Mesenteric fat pad (tissue), 1 donor: ENCODE measurements around the gene CCDC102A. TPM values are rescaled to one million over a fixed set of nuclear protein-coding genes. Genes with fewer than 3 reads are reported as not detected.
A peak's percentile ranks its signal among the peaks of the same experiment; 100 is the strongest.

Source experiments
- DNase-seq: peaks from one replicate; pipeline ENCODE4 v3.0.0-alpha.2; 2020; ENCODE audit warnings: low spot score
- total RNA-seq: library from RNA; stranded (reverse); fragmentation: NEBNext Ultra II Directional; extraction: Animal tissue kit (Norgen Biotek cat#: 25700); gene quantifications from one replicate; pipeline ENCODE4 v1.2.1, GENCODE V29; 2021
- donor health status: DM: yes; HTN: yes; CAD: no.

CCDC102A gene
- total RNA-seq, 1 donor from 2014 or later, result 5.0 TPM

DNA sequence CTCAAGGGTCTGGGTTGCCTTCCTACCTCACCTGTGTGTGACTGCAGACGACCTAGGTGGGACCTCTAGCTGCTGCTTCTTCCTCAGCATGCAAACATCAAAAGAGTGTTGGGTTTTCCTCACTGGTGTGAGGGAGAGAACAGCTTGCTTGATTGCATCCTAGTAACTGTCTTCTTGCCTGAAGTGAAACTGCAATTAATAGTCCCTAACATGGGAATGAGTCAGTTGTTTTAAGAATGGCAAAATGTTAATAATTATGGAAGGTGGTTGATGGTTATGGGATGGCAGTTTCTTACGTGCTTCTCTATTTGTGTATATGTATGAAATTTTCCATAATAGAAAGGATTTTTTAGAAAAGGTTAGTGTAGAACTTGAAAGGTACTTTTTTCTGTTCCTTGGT, 68.0 kb downstream of the CCDC102A start:
- no peak for DNase-seq

DNA sequence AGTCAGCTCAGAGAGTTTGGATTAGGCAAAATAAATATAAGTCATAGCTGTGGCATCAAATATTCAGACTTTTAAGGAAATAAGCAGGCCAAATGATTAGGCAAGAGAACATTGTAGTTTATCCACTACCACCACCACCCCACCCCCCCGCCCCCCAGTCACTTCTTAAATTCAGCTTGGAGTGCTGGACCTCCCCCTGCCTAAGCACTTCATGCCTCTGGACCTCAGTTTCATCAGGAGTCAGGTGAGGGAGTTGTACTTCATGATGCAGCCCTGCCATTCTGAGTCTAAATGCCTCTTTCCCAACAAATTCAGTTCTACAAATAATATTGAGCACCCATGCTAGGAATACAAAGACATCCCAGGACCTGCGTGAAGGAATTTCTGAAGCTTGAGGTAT, 71.8 kb downstream of the CCDC102A start:
- no peak for DNase-seq

DNA sequence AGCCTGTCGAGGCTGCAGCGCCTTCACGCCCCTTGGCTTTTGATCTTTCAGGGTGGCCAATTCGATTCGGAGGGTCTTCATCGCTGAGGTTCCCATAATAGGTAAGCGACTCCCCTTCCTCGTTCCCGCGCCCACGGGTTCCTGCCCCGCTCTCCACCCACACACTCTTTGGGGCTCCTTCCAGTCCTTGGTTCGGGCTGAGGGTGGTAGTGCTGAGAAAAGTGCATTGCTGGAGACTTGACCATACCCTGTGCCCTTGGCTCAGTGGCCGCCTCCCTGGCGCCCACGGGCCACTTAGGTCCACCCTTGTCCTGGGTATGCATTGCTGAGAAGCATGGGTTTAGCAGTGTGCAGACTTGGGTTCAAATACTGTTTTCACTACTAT, 73.4 kb downstream of the CCDC102A start:
- no peak for DNase-seq

DNA sequence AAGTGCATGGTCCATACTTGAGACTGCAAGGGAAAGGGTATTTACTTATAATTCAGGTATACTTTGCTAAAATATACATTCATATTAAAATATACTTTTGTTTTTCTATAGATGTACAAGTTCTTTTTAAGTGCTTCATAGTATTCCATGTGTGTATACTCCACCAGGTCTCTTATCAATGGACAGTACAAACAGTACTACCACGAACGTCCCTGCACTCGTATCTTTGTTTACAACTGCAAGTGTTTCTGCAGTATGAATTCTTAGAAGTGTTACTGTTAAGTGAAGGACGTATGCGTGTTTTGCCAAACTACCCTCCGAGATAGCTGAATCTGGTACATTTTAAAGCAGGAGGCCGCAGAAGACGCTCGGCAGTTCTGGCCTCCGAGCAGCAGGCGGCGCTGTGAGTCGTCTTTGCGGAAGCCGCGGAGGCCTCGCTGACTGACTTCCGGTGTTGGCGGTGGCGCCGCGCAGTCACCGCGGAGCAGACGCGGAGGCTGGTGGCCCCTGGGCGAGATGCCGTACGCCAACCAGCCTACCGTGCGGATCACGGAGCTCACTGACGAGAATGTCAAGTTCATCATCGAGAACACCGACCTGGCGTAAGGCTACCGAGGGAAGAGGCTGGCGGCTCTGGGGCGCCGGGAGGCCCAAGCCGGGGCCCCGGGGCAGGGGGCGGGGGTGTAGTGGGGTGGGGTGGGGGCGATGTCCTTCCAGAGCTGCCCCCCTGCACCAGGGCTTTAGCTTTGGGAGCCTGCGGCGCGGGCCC, 74.0 kb downstream of the CCDC102A start, which contains the start of gene POLR2C:
Gene POLR2C, plus strand, starts transcription at position 471 of the 769 bp plus-strand sequence. Its CDS starts 46 bp downstream, at position 517.
- peak; percentile 96 for DNase-seq

Other genes with a start within 250 kb of the CCDC102A start
- gene CCL22, start 177.8 kb downstream of the CCDC102A start, total RNA-seq, result not detected
- 14.6 TPM for gene CX3CL1, start 164.1 kb downstream of the CCDC102A start, total RNA-seq
- gene CCL17, start 131.8 kb downstream of the CCDC102A start, total RNA-seq, result not detected
- gene CIAPIN1, start 89.2 kb downstream of the CCDC102A start, total RNA-seq, result 53.6 TPM
- gene COQ9, start 89.1 kb downstream of the CCDC102A start, total RNA-seq, result 39.2 TPM
- 42.9 TPM for gene POLR2C, start 73.9 kb downstream of the CCDC102A start, total RNA-seq
- 7.3 TPM for gene DOK4, start 50.1 kb downstream of the CCDC102A start, total RNA-seq
- 0.10 TPM for gene ADGRG5, start 6.1 kb upstream of the CCDC102A start, total RNA-seq
- gene ADGRG1, start 92.1 kb upstream of the CCDC102A start, total RNA-seq, result 96.3 TPM
- gene ADGRG3, start 131.7 kb upstream of the CCDC102A start, total RNA-seq, result 13.3 TPM
- not detected for gene DRC7, start 158.2 kb upstream of the CCDC102A start, total RNA-seq
- 14.4 TPM for gene KATNB1, start 199.2 kb upstream of the CCDC102A start, total RNA-seq